H7 (cell line): ENCODE results near the gene TLCD2. TPM values are rescaled to one million over a fixed set of nuclear protein-coding genes. Genes with fewer than 3 reads are reported as not detected.

ENCODE experiments used
- DNase-seq: peaks from one replicate; pipeline ENCODE4 v3.0.0; 2012
- H3K27me3 ChIP-seq: 2 replicates; pipeline ENCODE4 v1.6.0; 2011; ENCODE audit warnings: mild to moderate bottlenecking, low read length; ENCODE audit not compliant: control insufficient read depth, insufficient read depth
- H3K36me3 ChIP-seq: replicated peaks from 2 replicates; pipeline ENCODE4 v1.5.1; 2011; ENCODE audit warnings: low read length; ENCODE audit not compliant: control insufficient read depth, insufficient read depth
- H3K4me3 ChIP-seq: 2 replicates; pipeline ENCODE4 v1.5.1; 2011; ENCODE audit warnings: low read depth, mild to moderate bottlenecking, control low read depth, low read length, moderate library complexity; ENCODE audit not compliant: insufficient read depth
- total RNA-seq: library from RNA; depleted of rRNA; stranded (reverse); fragments of >200 nt; shearing (Covaris generic); gene quantifications from 2 replicates; pipeline ENCODE4 v1.2.3, GENCODE V29; 2014; rRNA removed

Gene TLCD2
- 0.04 and 0.45 TPM in 2 replicates for total RNA-seq

GRCh38 chr17:1709971-1710806 lies at the start of gene TLCD2:
TLCD2 (minus strand) TSS chr17:1710377; CDS start chr17:1710242, 135 bp downstream.
- H3K27me3 ChIP-seq, result peaks cover 6% of the 10 kb centered on the region; the same call in 1 of the 2 replicates
- 0 out of 2 replicates have a peak, but pooled peaks cover 1% of the 10 kb centered on the region for H3K36me3 ChIP-seq
- peak within 1 kb of the TSS; percentile 70 for H3K4me3 ChIP-seq
- DNase-seq, result peak; percentile 94

GRCh38 chr17:1759529-1759928 lies 49.4 kb upstream of the TLCD2 start:
- Histone ChIP-seq H3K4me3 (no peak overlapping the region), H3K27me3 (no peaks in the 10 kb centered on the region), H3K36me3 (no peaks in the 10 kb centered on the region)
- no peak for DNase-seq

GRCh38 chr17:1758807-1759206 lies 48.6 kb upstream of the TLCD2 start:
- no peak for DNase-seq
- Histone ChIP-seq H3K27me3 (no peaks in the 10 kb centered on the region), H3K4me3 (no peak overlapping the region), H3K36me3 (no peaks in the 10 kb centered on the region)

- DNase-seq, result peak; percentile 65
- no peaks in the 10 kb centered on the region for H3K36me3 ChIP-seq
- no peak overlapping the region for H3K4me3 ChIP-seq
Measured at GRCh38 chr17:1755827-1756262, 45.7 kb upstream of the TLCD2 start.

GRCh38 chr17:1755252-1755826 lies 45.2 kb upstream of the TLCD2 start:
- Histone ChIP-seq H3K4me3 (no peak overlapping the region), H3K27me3 (no peaks in the 10 kb centered on the region), H3K36me3 (no peaks in the 10 kb centered on the region)
- peak; percentile 62 for DNase-seq

More at GRCh38 chr17:1755827-1756262, 45.7 kb upstream of the TLCD2 start:
- no peaks in the 10 kb centered on the region for H3K27me3 ChIP-seq

- peak; percentile 76 for DNase-seq
- Histone ChIP-seq H3K4me3 (no peak overlapping the region), H3K27me3 (no peaks in the 10 kb centered on the region), H3K36me3 (no peaks in the 10 kb centered on the region)
Measured at GRCh38 chr17:1754430-1755112, 44.4 kb upstream of the TLCD2 start.

GRCh38 chr17:1753767-1754429 lies 43.7 kb upstream of the TLCD2 start:
- H3K36me3 ChIP-seq, result no peaks in the 10 kb centered on the region
- DNase-seq, result peak; percentile 72
- no peak overlapping the region for H3K4me3 ChIP-seq
- H3K27me3 ChIP-seq, result no peaks in the 10 kb centered on the region

- DNase-seq, result peak; percentile 84
- Histone ChIP-seq H3K4me3 (no peak overlapping the region), H3K36me3 (no peaks in the 10 kb centered on the region), H3K27me3 (no peaks in the 10 kb centered on the region)
Measured at GRCh38 chr17:1752425-1753262, 42.5 kb upstream of the TLCD2 start.

GRCh38 chr17:1750628-1751027 lies 40.5 kb upstream of the TLCD2 start:
- no peaks in the 10 kb centered on the region for H3K27me3 ChIP-seq

GRCh38 chr17:1746975-1747543 lies 36.9 kb upstream of the TLCD2 start:
- H3K27me3 ChIP-seq, result no peaks in the 10 kb centered on the region
- DNase-seq, result peak; percentile 90
- H3K36me3 ChIP-seq, result no peaks in the 10 kb centered on the region
- no peak overlapping the region for H3K4me3 ChIP-seq

More at GRCh38 chr17:1750628-1751027, 40.5 kb upstream of the TLCD2 start:
- Histone ChIP-seq H3K4me3 (no peak overlapping the region), H3K36me3 (no peaks in the 10 kb centered on the region)
- no peak for DNase-seq

GRCh38 chr17:1745513-1746020 lies 35.4 kb upstream of the TLCD2 start:
- no peak for DNase-seq
- H3K36me3 ChIP-seq, result no peaks in the 10 kb centered on the region
- H3K4me3 ChIP-seq, result no peak overlapping the region
- no peaks in the 10 kb centered on the region for H3K27me3 ChIP-seq

GRCh38 chr17:1744551-1745512 lies 34.7 kb upstream of the TLCD2 start:
- H3K36me3 ChIP-seq, result no peaks in the 10 kb centered on the region

More at GRCh38 chr17:1744551-1745512, 34.7 kb upstream of the TLCD2 start:
- peak; percentile 89 for DNase-seq
- no peaks in the 10 kb centered on the region for H3K27me3 ChIP-seq
- no peak overlapping the region for H3K4me3 ChIP-seq
